GM21360 (cell line): ENCODE measurements around the gene DIRAS1.

Source experiments
- ATAC-seq: cut with Tn5 transposase; IDR thresholded peaks from one replicate; pipeline ENCODE4 v1.9.1; 2021; ENCODE audit warnings: mild to moderate bottlenecking, moderate library complexity; ENCODE audit not compliant: unreplicated experiment

DIRAS1 gene

DNA sequence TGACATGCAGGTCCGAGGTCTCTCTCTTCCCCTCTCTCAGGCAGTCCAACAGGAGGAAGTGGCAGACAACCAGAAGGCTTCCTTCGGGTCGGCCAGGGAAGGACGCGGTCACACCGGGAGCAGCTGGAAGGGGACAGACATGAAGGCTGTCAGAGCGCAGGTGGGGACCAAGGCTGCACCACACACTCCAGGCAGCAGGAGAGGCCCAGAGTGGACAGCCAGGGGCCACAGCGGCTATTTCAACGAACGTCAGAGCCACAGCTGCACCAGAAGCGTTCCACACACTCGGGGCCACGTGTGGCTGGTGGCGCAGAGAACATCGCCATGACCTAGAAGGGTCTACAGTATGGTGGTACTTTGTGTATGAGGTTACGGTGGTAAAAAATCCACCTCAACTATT is 34.6 kb upstream of the DIRAS1 start:
- ATAC-seq = no peak

DNA sequence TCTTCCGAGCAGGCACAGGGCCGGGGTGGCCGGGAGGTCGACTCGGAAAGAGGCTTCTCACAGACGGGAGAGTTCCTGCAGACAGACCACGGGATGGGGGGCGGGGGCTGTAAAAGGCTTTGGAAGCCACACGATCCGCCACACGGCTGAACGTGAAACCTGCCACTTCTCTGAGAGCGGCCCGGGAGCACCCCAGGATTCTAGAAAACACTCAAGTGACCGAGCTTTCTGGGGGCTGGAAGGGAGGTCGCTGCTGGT is 34.2 kb upstream of the DIRAS1 start:
- no peak for ATAC-seq

DNA sequence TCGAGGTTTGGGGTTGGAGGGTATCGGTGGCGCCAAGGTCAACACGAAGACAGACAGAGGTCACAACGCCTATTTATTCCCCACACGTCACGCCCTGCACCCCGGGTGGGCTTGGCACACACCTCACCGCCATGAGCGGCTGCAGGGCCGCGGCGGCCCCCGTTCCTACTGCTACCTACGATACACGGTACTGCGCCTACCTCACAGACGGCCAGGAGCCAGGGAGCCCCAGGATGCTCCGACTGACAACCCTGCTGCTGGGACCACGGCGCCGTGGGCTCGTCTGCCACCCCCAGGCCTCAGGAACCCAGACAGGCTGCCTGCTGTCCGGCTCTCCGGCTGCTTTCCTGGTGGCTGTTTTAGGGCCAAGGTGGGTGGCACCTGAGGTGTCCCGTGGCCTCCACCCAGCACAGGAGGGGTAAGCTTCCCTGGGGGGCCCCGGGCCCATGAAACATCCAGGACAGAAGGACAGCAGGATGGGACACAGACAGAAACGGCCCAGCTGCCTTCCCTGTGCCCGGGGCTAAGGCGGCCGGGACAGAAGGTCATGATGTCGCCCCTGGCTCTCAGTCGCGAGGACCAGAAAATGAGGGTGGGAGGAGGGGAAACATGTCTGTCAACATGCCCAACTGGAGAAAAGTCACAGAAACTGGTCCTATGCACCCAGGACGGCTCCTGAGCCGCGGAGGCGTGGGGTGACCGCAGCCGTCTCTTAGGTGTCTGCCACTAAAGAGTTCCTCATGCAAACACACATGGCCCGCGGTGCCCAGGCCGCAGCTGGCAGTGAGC is 33.7 kb upstream of the DIRAS1 start:
- ATAC-seq = no peak

DNA sequence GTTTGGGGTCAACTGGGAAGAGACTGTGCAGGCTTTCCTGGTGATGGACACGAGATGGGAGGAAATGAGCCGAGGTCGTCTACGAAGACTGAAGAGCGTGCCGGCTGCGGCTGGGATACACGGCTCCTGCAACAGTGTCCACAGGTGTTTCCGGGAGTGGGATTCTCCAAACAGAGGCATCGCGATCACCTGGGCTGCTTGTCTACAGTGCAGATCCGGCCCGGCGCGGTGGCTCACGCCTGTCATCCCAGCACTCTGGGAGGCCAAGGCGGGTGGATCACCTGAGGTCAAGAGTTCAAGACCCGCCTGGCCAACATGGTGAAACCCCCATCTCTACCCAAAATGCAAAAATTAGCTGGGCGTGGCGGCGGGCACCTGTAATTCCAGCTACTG is 30.3 kb upstream of the DIRAS1 start:
- no peak for ATAC-seq

DNA sequence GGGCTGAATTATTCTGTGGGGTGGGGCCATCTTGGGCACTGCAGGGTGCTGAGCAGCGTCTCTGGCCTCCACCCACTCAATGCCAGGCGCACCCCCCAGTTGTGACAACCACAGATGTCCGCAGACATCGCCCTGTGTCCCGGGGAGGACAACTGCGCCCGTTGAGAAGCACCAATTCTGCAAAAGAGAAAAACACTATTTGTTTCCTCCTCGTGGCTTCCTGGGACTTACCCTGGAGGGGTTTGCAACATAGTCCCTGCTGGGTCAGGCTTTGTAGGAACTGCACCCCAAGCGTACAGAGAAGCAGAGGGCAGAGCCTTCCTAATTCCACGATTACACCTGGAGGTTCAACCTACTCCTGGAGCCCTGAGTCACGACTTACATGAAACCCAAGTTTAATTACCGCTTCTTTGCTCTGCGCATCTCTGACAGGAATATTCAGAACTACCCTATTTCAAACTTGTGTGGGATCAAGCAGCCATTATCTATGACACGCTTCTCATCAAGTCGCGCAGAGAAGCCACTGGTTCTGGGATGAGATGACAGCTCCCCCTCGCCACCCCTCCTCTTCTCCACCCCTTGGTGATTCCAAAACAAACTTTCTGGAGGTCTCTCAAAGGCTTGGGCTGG is 29.8 kb upstream of the DIRAS1 start:
- no peak for ATAC-seq

DNA sequence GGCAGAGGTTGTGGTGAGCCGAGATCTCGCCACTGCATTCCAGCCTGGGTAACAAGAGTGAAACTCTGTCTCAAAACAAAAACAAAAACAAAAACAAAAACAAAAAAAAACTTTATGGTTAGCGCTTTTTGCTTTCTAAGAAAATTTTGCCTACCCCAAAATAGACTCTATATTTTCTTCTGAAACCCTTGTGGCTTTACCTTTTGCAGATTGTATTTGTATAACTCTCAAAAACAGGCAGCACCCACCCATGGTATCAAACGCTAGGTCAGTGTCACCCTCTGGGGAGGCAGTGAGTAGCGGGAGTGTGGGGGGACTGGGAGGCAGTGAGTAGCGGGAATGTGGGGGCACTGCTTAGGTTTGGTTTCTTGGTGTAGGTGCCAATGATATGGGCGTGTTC is 26.2 kb upstream of the DIRAS1 start:
- ATAC-seq = no peak

DNA sequence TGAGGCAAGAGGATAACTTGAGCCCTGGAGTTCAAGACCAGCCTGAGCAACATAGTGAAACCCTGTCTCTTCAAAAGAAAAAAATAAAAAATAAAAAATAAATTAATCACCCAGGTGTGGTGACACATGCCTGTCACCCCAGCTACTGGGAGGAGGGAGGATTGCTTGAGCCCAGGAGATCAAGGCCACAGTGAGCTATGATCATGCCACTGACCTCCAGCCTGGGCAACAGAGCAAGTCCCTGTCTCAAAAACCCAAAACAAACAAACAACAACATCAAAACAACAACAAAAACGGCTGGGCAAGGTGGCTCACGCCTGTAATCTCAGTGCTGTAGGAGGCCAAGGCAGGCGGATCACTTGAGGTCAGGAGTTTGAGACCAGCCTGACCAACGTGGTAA is 22.9 kb upstream of the DIRAS1 start:
- no peak for ATAC-seq

DNA sequence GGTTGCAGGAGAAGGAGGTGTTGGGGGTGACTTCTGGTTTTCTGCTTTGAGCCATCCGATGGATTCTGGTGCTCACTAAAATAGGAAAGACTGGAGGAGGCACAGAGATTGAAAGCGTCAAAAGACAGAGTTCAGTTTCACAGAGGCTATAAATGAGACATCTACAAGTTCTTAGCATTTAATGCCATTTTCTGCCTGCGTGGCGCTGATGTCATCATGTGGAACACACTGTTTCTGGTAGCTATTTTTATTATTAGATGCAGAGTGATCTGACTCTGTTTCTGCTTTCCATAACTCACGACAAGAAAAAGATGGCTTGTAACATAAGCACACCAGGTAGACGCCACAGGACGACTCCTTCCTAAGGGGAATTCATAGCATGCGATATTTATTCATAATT is 21.9 kb upstream of the DIRAS1 start:
- ATAC-seq = no peak

DNA sequence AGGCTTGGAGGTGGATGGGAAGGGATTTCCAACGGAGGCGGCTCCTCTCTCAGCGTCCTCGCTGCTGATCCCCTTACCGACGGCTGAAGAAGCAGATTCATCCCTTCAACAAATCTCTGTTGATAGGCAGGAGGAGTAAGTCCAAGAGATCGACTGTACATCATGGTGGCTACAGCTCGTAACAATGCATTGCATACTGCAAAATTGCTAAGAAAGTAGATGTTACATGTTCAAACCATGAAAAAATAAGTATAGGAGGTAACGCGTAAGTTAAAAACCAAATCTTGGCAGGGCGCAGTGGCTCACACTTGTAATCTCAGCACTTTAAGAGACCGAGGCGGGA is 19.1 kb upstream of the DIRAS1 start:
- no peak for ATAC-seq

DNA sequence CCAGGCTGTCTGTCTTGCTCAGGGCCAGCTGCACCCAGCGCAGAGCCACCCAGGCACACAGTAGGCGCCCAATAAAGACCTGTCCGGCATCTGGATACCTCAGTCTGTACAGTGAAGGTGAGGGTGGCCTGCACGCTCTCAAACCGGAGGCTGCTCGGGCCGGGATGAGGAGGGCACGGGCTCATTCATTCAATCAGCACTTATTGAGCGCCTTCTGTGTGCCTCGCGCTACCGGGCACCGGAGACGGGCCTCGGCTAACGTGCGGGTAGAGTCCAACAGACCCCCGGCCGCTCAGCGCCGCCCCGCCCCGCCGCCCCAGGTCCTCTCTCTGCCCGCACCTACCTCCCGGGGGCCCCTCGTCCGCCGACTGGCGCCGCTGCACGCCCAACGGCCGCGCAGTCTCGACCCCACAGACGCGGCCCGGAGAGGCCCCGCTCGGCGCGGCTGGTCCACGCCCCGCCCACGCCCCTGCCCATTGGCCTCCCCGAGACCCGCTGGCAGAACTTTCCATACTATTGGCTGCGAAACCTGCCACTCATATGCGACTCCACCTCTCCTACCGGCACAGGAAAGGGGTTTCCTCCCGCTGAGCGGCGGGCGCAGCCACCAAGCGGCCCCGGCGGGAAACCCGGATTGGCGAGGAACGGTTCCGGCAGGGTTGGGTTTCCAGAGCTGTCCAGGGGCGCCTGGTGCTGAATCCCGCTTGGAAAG is 18.6 kb upstream of the DIRAS1 start, which contains the start of gene SLC39A3:
SLC39A3 (minus strand) TSS at position 416 of the 712 bp plus-strand sequence. CDS start 2,760 bp downstream, outside the sequence.
- ATAC-seq = peak; percentile 84

DNA sequence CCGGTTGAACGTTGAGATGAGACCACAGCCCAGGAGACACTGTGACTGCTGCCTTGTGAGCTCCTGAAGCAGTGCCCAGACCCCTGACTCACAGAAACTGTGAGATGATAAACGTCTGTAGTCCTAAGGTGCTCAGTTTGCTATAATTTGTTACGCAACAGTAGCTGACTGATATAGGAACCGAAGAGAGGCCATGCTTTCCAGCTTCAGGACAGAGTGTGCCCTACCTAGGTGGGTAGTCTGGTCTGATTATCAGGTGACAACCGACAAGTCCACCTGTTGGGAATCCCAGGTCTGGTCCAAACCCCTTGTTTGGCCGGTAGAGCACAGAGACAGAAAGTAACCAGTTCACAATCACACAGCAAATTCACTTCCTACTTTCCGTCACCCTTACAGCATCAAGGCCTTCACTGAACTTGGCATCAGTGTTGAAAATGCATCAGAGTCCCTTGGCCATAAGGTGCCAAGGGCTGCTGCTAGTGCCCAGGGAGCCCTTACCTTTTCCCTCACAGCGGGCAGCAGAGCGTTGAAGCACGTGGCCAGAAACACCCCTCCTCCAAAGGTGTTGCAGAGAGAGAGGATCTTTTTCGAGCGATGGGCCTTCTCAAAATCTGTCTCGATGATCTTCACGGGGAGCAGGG is 15.5 kb upstream of the DIRAS1 start:
- no peak for ATAC-seq

DNA sequence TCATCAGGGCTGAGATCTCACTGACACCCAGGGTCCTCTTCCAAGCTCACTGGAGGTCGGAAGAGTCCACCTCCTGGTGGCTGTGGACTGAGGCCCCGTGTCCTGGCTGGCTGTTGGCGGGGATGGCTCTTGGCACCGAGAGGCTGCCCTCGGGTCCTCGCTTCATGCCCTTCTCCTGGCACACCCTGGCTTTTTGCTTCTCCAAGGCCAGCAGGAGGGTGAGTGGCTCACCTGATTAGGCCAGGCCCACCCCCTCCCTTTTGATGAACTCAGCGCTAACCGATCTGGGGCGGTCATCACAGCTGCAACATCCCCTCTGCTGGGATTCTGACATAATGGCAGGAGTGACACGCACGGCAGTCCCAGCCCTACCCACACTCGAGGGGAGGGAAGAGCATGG is 14.2 kb upstream of the DIRAS1 start:
- no peak for ATAC-seq

DNA sequence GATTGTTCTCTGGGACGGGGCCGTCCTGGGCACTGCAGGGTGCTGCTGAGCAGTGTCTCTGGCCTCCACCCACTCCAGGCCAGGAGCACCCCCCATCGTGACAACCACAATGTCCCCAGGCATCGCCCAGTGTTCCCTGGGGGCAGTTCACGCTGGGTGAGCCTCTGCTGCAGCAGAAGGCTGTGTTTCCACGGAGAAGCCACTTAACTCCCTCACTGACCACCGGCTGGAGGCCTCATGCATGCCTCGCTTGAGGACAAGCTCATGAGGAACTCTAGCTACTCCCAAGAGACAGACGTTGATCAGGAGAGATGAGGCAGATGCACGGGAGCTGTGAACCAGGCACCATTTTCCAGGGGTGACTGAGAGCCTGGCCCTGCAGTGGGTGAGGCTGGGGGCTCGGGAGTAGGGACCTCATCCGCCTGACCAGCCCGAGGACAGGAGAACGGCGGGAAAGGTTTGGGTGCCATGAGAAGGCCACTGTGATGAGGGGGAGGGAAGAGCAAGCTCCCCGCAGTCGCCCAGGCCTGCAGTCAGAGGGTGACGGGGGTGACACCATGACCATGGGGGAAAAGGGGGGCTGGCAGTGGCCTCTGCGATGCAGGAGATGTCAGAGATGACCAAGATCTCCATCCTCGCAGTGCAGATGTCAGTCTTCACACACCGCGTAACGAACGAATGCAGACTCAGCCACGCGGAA is 13.6 kb upstream of the DIRAS1 start:
- no peak for ATAC-seq

DNA sequence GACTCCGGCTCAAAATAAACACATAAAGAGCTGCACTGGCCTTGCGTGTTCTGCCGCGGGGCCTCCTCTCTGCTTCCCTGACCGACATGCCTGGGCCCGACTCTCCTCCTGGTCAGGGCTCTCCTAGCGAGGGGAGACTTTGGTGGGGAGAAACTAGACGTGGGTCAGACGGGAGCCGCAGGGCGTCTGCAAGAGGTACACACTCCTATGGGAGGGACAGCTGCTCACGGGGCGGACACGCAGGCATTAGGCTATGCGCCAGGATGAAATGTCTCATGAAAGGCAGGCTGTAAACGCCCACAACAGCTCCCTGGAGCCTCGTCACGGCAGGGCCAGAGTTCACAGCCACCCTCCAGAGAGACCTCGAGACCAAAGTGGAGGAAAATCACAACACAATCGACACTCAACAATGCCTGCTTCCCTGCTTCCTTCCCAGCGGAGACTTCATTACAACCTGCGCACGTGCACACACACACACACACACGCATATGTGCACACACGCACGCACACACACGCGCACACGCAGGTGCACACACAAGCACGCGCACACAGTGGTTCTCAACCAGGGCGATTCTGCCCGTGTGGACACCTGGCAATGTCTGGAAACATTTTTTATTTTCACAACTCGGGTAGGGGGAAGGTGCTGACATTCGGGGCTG is 12.9 kb upstream of the DIRAS1 start:
- no peak for ATAC-seq

DNA sequence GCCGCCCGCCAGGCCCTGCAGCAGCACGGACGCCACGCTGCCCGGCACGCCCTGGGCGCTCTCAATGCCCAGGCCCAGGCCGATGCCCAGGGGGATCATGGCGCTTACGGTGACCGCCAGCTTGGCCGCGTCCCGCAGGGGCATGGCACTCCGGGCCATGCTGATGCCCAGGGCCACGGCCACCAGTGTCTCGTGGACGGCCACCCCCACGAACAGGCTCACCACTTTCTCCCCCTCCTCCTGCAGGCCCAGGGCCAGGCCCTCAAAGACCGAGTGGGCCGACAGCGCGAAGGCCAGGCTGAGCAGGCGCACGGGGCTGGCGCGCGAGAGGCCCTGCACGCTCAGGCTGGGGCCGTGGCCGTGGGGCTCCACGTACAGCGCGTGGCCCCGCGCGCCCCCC is 11.7 kb upstream of the DIRAS1 start:
- no peak for ATAC-seq

DNA sequence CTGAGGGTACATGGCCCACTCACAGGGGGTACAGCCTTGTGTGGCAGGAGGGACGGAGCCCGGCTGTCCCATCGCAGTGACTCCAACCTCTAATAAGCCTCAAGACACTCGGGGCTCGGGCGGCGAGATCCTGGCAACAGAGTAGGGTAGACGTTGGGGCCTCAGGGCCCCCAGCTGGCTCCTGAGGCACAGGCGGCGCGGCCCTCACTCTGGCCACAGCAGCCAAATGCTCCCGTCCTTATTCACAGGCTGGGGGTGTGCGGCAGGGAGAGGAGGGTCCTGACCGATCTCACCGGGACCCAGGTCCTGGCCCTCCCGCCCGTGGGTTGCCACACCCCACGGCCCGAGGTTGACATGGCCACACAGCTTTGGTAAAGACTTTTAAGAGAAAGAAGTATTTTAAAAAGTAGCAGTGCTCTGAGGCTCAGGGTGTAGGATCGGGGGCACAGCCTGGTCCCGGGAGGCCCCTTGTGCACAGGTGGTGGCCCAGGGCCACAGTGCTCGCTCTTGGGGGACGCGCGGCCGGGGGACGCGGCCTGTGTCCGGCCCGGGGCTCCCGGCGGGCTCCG is 11.1 kb upstream of the DIRAS1 start:
- ATAC-seq = no peak

DNA sequence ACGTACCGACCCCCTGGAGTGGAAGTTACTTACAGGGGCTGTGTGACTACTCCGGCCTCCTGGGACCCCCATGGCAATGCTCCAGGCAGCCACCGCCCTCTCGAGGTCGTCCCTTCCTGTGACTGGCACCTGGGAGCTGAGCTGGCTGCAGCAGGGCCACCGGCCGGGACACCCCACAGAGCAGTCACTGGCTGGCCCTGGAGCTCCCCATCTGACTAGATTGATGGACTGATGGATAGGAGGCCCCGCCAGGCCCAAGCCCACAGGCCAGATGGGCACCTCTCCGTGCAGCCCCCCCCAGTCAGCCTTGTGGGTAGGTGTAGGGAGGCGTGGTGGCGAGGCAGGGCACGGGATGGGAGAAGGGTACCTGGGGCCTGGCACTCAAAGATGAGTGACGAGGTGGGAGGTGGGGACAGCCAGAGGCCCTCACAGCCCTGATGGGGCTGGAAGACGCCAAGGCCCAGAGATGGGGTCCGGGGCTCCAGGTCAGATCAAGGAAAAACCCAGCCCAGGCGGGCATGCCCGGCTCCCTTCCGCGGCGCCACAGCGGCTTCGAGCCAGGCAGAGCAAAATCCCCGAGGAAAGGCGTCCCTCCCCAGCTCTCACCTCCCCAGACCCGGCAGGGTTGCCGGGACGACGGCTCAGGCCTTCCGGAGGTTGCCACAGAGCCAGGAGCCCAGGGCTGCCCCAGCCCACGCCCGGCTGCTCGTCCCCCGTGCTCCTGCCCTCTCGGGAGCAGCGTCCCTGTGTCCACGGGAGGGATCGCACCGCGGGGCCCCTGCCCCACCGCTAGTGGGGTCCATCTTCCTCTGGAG is 10.2 kb upstream of the DIRAS1 start:
- no peak for ATAC-seq

DNA sequence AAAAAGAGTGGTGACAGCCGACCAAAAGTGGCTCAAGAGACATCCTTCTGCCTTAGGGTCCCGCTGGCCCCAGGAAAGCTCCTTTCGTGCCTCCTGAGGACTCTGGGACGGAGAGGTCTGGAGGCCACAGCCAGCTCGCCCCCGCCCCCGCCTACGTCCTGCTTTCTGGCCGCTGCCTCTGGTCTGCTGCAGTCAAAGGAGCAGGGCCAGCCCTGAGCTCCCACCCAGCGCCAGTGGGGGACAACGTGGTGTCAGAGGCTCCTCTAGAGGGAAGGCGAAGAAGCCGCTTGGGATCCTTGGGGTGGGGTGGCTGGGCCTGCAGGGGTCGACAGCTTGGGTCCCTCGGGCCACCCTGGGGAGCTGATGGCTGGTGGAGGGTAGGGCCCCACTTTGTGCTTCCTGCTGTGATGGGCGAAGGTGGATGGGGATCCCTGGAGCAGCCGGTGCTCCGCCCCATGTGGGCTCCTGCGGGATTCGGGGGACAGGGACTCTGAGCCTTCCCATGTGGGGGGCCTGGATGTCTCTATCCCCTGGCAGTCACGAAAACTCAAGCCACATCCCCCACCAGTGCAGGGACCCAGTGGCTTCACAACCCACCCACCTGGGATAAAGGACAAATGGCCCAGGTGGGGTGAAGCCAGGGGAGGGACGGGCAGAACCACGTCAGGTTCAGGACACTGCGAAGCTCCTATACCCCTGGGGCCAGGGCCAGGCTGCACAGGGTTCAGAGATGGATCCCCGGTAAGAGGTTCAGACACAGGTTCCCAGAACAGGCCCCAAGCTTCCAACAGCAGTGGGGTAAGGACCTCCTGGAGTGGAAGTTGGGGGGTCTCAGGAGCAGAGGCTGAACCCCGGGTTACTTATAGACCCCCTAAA is 9.0 kb upstream of the DIRAS1 start:
- no peak for ATAC-seq
